ENCODE results near the gene TMX3.

DNA sequence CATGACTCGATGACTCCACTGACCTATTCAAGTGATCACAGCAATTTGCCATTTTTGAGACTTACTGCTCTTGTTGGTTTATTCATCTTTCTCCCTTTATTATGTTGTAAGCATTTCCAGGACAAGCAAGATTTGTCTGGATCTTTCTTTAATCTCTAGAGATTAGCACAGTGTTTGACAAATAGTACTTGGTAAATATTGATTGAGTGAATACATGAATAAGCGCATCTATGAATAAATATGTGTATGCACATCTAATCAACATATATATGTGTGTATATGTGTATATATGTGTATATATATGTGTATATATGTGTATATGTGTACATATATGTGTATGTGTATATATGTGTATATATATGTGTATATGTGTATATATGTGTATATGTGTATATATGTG is 7.3 kb downstream of the TMX3 start:
- TF ChIP-seq POLR2A (IDR thresholded peaks at IDR 0.05) = no peak
- TF ChIP-seq, protein P1, sequence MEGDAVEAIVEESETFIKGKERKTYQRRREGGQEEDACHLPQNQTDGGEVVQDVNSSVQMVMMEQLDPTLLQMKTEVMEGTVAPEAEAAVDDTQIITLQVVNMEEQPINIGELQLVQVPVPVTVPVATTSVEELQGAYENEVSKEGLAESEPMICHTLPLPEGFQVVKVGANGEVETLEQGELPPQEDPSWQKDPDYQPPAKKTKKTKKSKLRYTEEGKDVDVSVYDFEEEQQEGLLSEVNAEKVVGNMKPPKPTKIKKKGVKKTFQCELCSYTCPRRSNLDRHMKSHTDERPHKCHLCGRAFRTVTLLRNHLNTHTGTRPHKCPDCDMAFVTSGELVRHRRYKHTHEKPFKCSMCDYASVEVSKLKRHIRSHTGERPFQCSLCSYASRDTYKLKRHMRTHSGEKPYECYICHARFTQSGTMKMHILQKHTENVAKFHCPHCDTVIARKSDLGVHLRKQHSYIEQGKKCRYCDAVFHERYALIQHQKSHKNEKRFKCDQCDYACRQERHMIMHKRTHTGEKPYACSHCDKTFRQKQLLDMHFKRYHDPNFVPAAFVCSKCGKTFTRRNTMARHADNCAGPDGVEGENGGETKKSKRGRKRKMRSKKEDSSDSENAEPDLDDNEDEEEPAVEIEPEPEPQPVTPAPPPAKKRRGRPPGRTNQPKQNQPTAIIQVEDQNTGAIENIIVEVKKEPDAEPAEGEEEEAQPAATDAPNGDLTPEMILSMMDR (IDR thresholded peaks at IDR 0.05) = no peak
